Fibroblast of mammary gland (primary cell): Measurements from ENCODE around the gene SVOP.
"Not testable (repeated sequence)": the region's sequence is repeated elsewhere in the genome, so short reads cannot be mapped to it uniquely, and the experiment has no call there.

Experiments
- DNase-seq: peaks from one replicate; pipeline ENCODE4 v3.0.0-alpha.2; 2010; ENCODE audit warnings: low read depth
- H3K4me3 ChIP-seq: 2 replicates; pipeline ENCODE4 v1.5.1; 2011; ENCODE audit warnings: low read depth, mild to moderate bottlenecking, low read length, moderate library complexity; ENCODE audit not compliant: control insufficient read depth
- CTCF ChIP-seq: conservative IDR thresholded peaks from 2 replicates; pipeline ENCODE4 v1.5.1; 2011; ENCODE audit warnings: low read depth, low read length, inconsistent platforms; ENCODE audit not compliant: control insufficient read depth, insufficient read depth

The SVOP gene

GRCh38 chr12:109057376-109057775 is 36.5 kb upstream of the SVOP start:
- no peak overlapping the region for H3K4me3 ChIP-seq
- no peak for TF ChIP-seq CTCF
- no peak for DNase-seq

DNA sequence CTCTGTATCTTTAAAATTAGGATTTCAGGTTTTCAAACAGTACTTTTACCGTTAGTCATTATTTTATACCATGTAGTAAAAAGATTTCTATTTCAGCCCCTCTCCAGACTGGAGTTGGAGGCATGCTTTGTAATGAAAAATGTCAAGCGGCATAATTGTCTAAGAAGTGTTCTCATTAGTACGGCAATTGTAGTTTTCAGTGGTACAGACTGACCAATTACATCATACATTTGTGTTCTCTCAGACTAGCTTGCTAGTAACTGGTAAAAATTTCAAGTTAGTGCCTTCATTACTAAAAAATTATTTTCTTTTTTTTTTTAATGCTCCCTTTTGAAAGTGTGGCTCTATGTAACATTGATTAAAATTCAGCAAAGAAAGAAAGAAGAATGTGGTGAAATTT is 36.0 kb upstream of the SVOP start:
- no peak overlapping the region for H3K4me3 ChIP-seq
- DNase-seq, result no peak
- TF ChIP-seq CTCF, result no peak

DNA sequence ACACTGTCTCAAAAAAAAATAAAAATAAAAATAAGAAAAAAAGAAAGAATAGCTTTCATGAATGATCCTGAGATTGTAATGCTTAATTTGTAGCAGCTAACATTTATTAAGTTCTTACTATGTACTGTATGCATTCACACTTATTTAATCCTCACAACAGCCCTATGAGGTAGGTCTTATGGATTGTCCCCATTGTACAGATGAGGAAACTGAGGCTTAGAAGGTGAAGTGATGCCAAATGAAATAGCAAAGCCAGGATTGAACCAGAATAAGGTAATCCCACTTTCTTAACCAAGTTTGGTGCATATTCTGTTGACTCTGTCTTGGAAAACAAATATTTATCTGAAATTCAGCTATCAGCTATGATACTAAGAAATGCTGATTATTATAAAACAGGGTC is 33.7 kb upstream of the SVOP start:
- DNase-seq, result no peak
- no peak overlapping the region for H3K4me3 ChIP-seq
- TF ChIP-seq CTCF, result no peak

DNA sequence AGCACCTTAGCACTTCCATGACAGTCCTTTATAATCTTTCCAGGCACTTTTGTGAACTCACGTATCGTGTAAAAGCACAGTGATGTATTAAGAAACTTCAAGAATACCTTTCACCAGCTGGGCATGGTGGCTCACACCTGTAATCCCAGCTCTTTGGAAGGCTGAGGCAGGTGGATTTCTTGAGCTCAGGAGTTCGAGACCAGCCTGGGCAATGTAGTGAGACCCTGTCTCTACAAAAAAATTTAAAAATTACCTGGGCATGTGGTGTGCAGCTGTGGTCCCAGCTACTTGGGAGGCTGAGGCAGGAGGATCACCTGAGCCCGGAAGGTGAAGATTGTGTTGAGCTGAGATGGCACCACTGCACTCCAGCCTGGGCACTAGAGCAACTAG is 33.3 kb upstream of the SVOP start:
- DNase-seq, H3K4me3 ChIP-seq: not testable (repeated sequence)

- DNase-seq, result peak; percentile 5
- TF ChIP-seq CTCF, result no peak
- peak overlapping the region; percentile 91 for H3K4me3 ChIP-seq
These were observed 32.7 kb upstream of the SVOP start for GRCh38 chr12:109053382-109054123.

GRCh38 chr12:109052414-109053323 is 31.8 kb upstream of the SVOP start, which contains the start of gene USP30:
Gene USP30 (plus strand): TSS chr12:109052576. CDS start chr12:109052679, 103 bp downstream.
- peak; percentile 84 for DNase-seq
- TF ChIP-seq CTCF, result no peak
- H3K4me3 ChIP-seq, result peak within 1 kb of the TSS; percentile 91

GRCh38 chr12:109052097-109052413 is 31.2 kb upstream of the SVOP start:
- no peak for DNase-seq
- TF ChIP-seq CTCF, result no peak
- H3K4me3 ChIP-seq, result peak overlapping the region; percentile 91

- not testable (repeated sequence) for H3K4me3 ChIP-seq, DNase-seq
These were observed 28.9 kb upstream of the SVOP start for GRCh38 chr12:109049794-109050193.

DNA sequence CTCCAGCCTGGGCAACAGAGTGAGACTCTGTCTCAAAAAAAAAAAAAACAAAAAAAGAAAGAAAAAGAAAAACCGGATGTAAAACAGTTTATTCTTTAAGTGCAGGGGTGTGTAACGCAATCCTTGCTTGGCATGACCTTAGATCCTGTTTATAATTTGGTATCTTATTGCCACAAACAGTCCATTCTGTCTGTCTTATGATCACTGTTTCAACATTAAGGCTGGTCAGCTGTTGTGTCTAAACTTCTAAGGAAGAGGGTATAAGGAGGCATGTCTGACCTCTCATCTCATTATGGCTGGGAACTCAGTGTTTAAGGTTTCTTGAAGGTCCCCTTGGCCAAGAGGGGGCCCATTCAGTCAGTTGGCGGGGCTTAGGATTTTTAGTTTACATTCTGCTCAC is 27.8 kb upstream of the SVOP start:
- DNase-seq, H3K4me3 ChIP-seq: not testable (repeated sequence)
